GM12878 (cell line): ENCODE data around the gene FOS. TPM values are rescaled to one million over a fixed set of nuclear protein-coding genes. Genes with fewer than 3 reads are reported as not detected.

ENCODE experiments used
- ATAC-seq: fragments of 200-7000 bp; cut with Tn5 transposase; 3 replicates; pipeline ENCODE4 v1.9.1; 2020; ENCODE audit warnings: mild to moderate bottlenecking, moderate library complexity
- BruUV-seq: library from RNA; stranded (reverse); fragments of 400-500 nt; replicated peaks from 2 replicates; lab custom pipeline; 2021; lab: Mats Ljungman, UMichigan
- CTCF ChIA-PET: fragments of 300-600 bp; sonication (Branson Sonifier 250); formaldehyde crosslinking; extraction: SDS; loops from one replicate; lab custom pipeline; 2021; ENCODE audit warnings: inconsistent platforms; lab: Yijun Ruan, JAX
- POLR2A ChIA-PET: fragments of 350-600 bp; formaldehyde crosslinking; extraction: SDS; loops from one replicate; lab custom pipeline; 2021; ENCODE audit warnings: inconsistent platforms; lab: Charles Lee
- RAD21 ChIA-PET: fragments of 300-600 bp; sonication (Branson Sonifier 250); formaldehyde crosslinking; loops from one replicate; lab custom pipeline; 2023; ENCODE audit warnings: antibody characterized with exemption; ENCODE audit not compliant: unreplicated experiment; lab: Charles Lee
- SMC1A ChIA-PET: fragments of 300-600 bp; sonication (Branson Sonifier 250); formaldehyde crosslinking; loops from one replicate; lab custom pipeline; 2023; ENCODE audit not compliant: unreplicated experiment, uncharacterized antibody; lab: Charles Lee
- DNase-seq: peaks from one replicate; pipeline ENCODE4 v3.0.0-alpha.2; 2011; ENCODE audit warnings: low read depth, low spot score
- FAIRE-seq: peaks from 3 replicates; lab custom pipeline; 2011; peaks lifted over from hg19 to GRCh38; lab: Jason Lieb, UNC
- H2AFZ ChIP-seq: 2 replicates; pipeline ENCODE4 v1.6.0; 2011; ENCODE audit warnings: low read depth, low read length, control low read depth; ENCODE audit not compliant: control insufficient read depth
- H3K27ac ChIP-seq: 2 replicates; pipeline ENCODE4 v1.5.1; 2011; ENCODE audit warnings: control low read depth; ENCODE audit not compliant: control insufficient read depth, insufficient read depth
- H3K27me3 ChIP-seq, 2 experiments: replicated peaks in 1 of 2; 2 replicates each; pipeline versions ENCODE4 v1.6.0 to v1.6.1; 2011; ENCODE audit warnings: low read length in 1 of 2; ENCODE audit not compliant: control insufficient read depth in 2 of 2, insufficient read depth in 2 of 2
- H3K36me3 ChIP-seq, 2 experiments: 2 replicates each; pipeline ENCODE4 v1.5.1; 2011; ENCODE audit warnings: low read length in 1 of 2; ENCODE audit not compliant: control insufficient read depth in 2 of 2, insufficient read depth in 2 of 2
- H3K4me1 ChIP-seq: 2 replicates; pipeline ENCODE4 v1.6.1; 2011; ENCODE audit warnings: mild to moderate bottlenecking, low read length, moderate library complexity, mixed read lengths; ENCODE audit not compliant: control insufficient read depth, insufficient read depth
- H3K4me2 ChIP-seq: 2 replicates; pipeline ENCODE4 v1.6.0; 2011; ENCODE audit warnings: control low read depth; ENCODE audit not compliant: control insufficient read depth, insufficient read depth
- H3K4me3 ChIP-seq: fragments of 200-600 bp; sonication (generic); 2 replicates; pipeline ENCODE4 v1.5.1; 2016
- H3K79me2 ChIP-seq: 2 replicates; pipeline ENCODE4 v1.6.0; 2011; ENCODE audit warnings: low read length; ENCODE audit not compliant: control insufficient read depth, insufficient read depth
- H3K9ac ChIP-seq: 2 replicates; pipeline ENCODE4 v1.8.0; 2011; ENCODE audit warnings: low read length, control low read depth, mixed read lengths; ENCODE audit not compliant: control insufficient read depth, insufficient read depth
- H3K9me3 ChIP-seq: replicated peaks from 3 replicates; pipeline ENCODE4 v1.5.1; 2011; ENCODE audit warnings: mild to moderate bottlenecking, low read length; ENCODE audit not compliant: control insufficient read depth, insufficient read depth
- H4K20me1 ChIP-seq: 2 replicates; pipeline ENCODE4 v1.6.0; 2011; ENCODE audit not compliant: control insufficient read depth, insufficient read depth
- ASH2L ChIP-seq: fragments of 300-600, 200-600 bp; sonication (generic); IDR thresholded peaks from 2 replicates; pipeline ENCODE4 v1.6.1; 2017; ENCODE audit warnings: low read depth, mild to moderate bottlenecking, borderline replicate concordance
- ATF3 ChIP-seq: IDR thresholded peaks from 2 replicates; pipeline ENCODE4 v1.6.1; 2011; ENCODE audit warnings: low read depth, mild to moderate bottlenecking, low read length, moderate library complexity, borderline replicate concordance; ENCODE audit errors: extremely low read depth
- CTCF ChIP-seq, 3 experiments: IDR thresholded peaks in 2 of 3; conservative IDR thresholded peaks in 1 of 3; 2 replicates each; pipeline ENCODE4 v1.5.1; 2011; ENCODE audit warnings: low read depth in 3 of 3, low read length in 3 of 3, mild to moderate bottlenecking in 3 of 3, control low read depth in 2 of 3, moderate library complexity in 2 of 3, inconsistent platforms in 1 of 3, mixed read lengths in 1 of 3; ENCODE audit not compliant: control insufficient read depth in 2 of 3, insufficient read depth in 1 of 3; ENCODE audit errors: extremely low read depth in 1 of 3
- E2F4 ChIP-seq: IDR thresholded peaks from 2 replicates; pipeline ENCODE4 v1.6.1; 2012; ENCODE audit warnings: low read depth, low read length, improper control_type of control experiment
- EGR1 ChIP-seq, 2 experiments: IDR thresholded peaks; 1 replicate in 1 of 2; 2 replicates in 1 of 2; pipeline ENCODE4 v1.6.1; 2011 to 2012; ENCODE audit warnings: low read depth in 2 of 2, low read length in 2 of 2, borderline replicate concordance in 1 of 2, mild to moderate bottlenecking in 1 of 2, moderate library complexity in 1 of 2
- IRF3 ChIP-seq: fragments of 450-650 bp; IDR thresholded peaks from 2 replicates; pipeline ENCODE4 v1.6.1; 2014; ENCODE audit warnings: mild to moderate bottlenecking
- MAX ChIP-seq: IDR thresholded peaks from 2 replicates; pipeline ENCODE4 v1.6.1; 2012; ENCODE audit warnings: low read depth, low read length, improper control_type of control experiment
- POLR2A ChIP-seq: IDR thresholded peaks from 2 replicates; pipeline ENCODE4 v1.6.1; 2011; ENCODE audit warnings: low read depth, mild to moderate bottlenecking, low read length
- RELA ChIP-seq: fragments of 450-650 bp; IDR thresholded peaks from 2 replicates; pipeline ENCODE4 v1.8.0; 2014; ENCODE audit warnings: borderline replicate concordance; ENCODE audit not compliant: partially characterized antibody
- ZSCAN29 ChIP-seq: fragments of 450-650 bp; IDR thresholded peaks from 2 replicates; pipeline ENCODE4 v1.6.1; 2017; ENCODE audit warnings: mild to moderate bottlenecking, moderate library complexity
- WGBS: methylation state at CpG from one replicate; pipeline ENCODE4 v1.1.6; 2016; ENCODE audit warnings: low lambda C conversion rate; ENCODE audit not compliant: insufficient replicate concordance, insufficient coverage; ENCODE audit errors: missing lambda C conversion rate; 5-methylcytosine and 5-hydroxymethylcytosine counted together
- in situ Hi-C: fragments of 300-500 bp; cut with MboI; formaldehyde crosslinking; loops from 9 replicates; pipeline ENCODE4 v1.14.3; 2018; ENCODE audit warnings: mixed read lengths
- intact Hi-C: fragments of 100-400 bp; cut with micrococcal nuclease; formaldehyde crosslinking; loops from one replicate; pipeline ENCODE4 v1.14.2; 2022; ENCODE audit not compliant: unreplicated experiment
- polyA plus RNA-seq, 11 experiments: library from polyadenylated mRNA; depleted of rRNA in 4 of 11; unstranded in 6 of 11; stranded (reverse) in 5 of 11; fragments of >200 nt; fragmentation: Nextera tagmentation in 4 of 11; fragmentation: Illumina TruSeq in 1 of 11; extraction: Ambion mirVana in 4 of 11; extraction: Trizol in 1 of 11; gene quantifications; 1 replicate in 1 of 11; 2 replicates in 10 of 11; pipeline versions ENCODE4 v1.2.1 to v1.2.3, GENCODE V29; 2011 to 2016; ENCODE audit warnings: inconsistent platforms in 2 of 11, missing spikeins in 2 of 11, low read depth in 1 of 11
- total RNA-seq, 4 experiments: library from RNA; depleted of rRNA in 3 of 4; stranded (reverse); fragments of >200 nt in 3 of 4; fragmentation: Illumina TruSeq in 1 of 4; extraction: Trizol in 1 of 4; gene quantifications; 2 replicates each; pipeline versions ENCODE4 v1.2.1 to v1.2.3, GENCODE V29; 2013 to 2021

FOS gene
- total and polyA plus RNA-seq, 10 of the 15 experiments (the other 5 are each of a cell fraction or from before 2014, with no cell fraction given) = 0.02 to 0.95 (median 0.38) TPM

GRCh38 chr14:75280291-75280830 lies 1.7 kb downstream of the FOS start:
- Histone ChIP-seq H3K4me3 (no peak overlapping the region), H3K27ac (no peak overlapping the region), H3K9me3 (no peaks in the 10 kb centered on the region), H3K79me2 (no peaks in the 10 kb centered on the region; the same call in 1 of the 2 replicates), H4K20me1 (0 out of 2 replicates have a peak, but pooled peaks cover 3% of the 10 kb centered on the region), H3K36me3 (no peaks in the 10 kb centered on the region), H3K9ac (no peak overlapping the region), H3K4me2 (no peak overlapping the region), H3K27me3 (peaks cover 26 to 30% of the 10 kb centered on the region in 2 experiments), H3K4me1 (peaks cover 17% of the 10 kb centered on the region), H2AFZ (no peak overlapping the region)
- BruUV-seq = TSS peak; percentile 77
- ATAC-seq (no peak), FAIRE-seq (no peak), DNase-seq (no peak)
- in situ Hi-C loops (no loop called here), intact Hi-C loops (no loop called here)
- ChIA-PET CTCF (interaction anchor here (1.0 to 2.0 kb wide), 3 partner anchors 14 to 149 kb away, joined by 3 to 8 read pairs (median 5); no protein-coding TSS in a partner anchor), RAD21 (no interaction called here), POLR2A (interaction anchor here (1.0 kb wide), 1 partner anchor 15 kb away, joined by 5 read pairs; no protein-coding TSS in a partner anchor), SMC1A (no interaction called here)
- 89% methylated on average over 7 of the region's 7 CpGs for WGBS
- TF ChIP-seq E2F4 = no peak
- no peak for TF ChIP-seq IRF3
- TF ChIP-seq MAX = no peak
- TF ChIP-seq ATF3 = no peak
- TF ChIP-seq POLR2A = no peak
- TF ChIP-seq ASH2L = no peak
- no peak for TF ChIP-seq EGR1 (IDR thresholded peaks at IDR 0.05; ENCODE audit: borderline replicate concordance in 1 of 2, low read depth in 2 of 2, low read length in 2 of 2)
- no peak for TF ChIP-seq ZSCAN29
- no peak for TF ChIP-seq RELA
- TF ChIP-seq CTCF (IDR thresholded peaks at IDR 0.05 in 2 of 3, conservative IDR thresholded peaks at IDR 0.05 in 1 of 3; ENCODE audit: control insufficient read depth in 2 of 3, extremely low read depth in 1 of 3, insufficient read depth in 1 of 3, low read depth in 3 of 3, low read length in 3 of 3) = no peak
